Endothelial cell of umbilical vein (primary cell): ENCODE results near the gene MFRP. TPM values are rescaled to one million over a fixed set of nuclear protein-coding genes. Genes with fewer than 3 reads are reported as not detected.

Source experiments
- BruUV-seq: library from RNA; stranded (reverse); fragments of 400-500 nt; replicated peaks from 2 replicates; lab custom pipeline; 2021; lab: Mats Ljungman, UMichigan
- CTCF ChIA-PET: fragments of 300-600, 350-600 bp; sonication (Branson Sonifier 250); formaldehyde crosslinking; loops from one replicate; lab custom pipeline; 2021; ENCODE audit warnings: antibody characterized with exemption, inconsistent platforms; lab: Charles Lee
- POLR2A ChIA-PET: fragments of 300-600, 350-600 bp; sonication (Branson Sonifier 250); formaldehyde crosslinking; loops from one replicate; lab custom pipeline; 2021; ENCODE audit warnings: antibody characterized with exemption, inconsistent platforms; lab: Charles Lee
- DNase-seq: peaks from one replicate; pipeline ENCODE4 v3.0.0-alpha.2; 2011; ENCODE audit warnings: low read depth, low spot score
- FAIRE-seq: peaks from 2 replicates; lab custom pipeline; 2011; peaks lifted over from hg19 to GRCh38; lab: Jason Lieb, UNC
- H2AFZ ChIP-seq: 2 replicates; pipeline ENCODE4 v1.6.0; 2012; ENCODE audit warnings: low read depth, low read length, control low read depth, inconsistent platforms
- H3K27ac ChIP-seq: 2 replicates; pipeline ENCODE4 v1.5.1; 2011; ENCODE audit warnings: low read depth, mild to moderate bottlenecking, control low read depth, low read length, moderate library complexity; ENCODE audit not compliant: insufficient read depth
- H3K27me3 ChIP-seq, 2 experiments: 2 replicates each; pipeline versions ENCODE4 v1.6.0 to v1.6.1; 2011; ENCODE audit warnings: low read length in 2 of 2, mixed read lengths in 1 of 2; ENCODE audit not compliant: control insufficient read depth in 2 of 2, insufficient read depth in 2 of 2
- H3K36me3 ChIP-seq, 2 experiments: 2 replicates in 1 of 2; 3 replicates in 1 of 2; pipeline ENCODE4 v1.5.1; 2011; ENCODE audit warnings: low read length in 2 of 2, mild to moderate bottlenecking in 1 of 2, moderate library complexity in 1 of 2; ENCODE audit not compliant: control insufficient read depth in 2 of 2, insufficient read depth in 2 of 2; ENCODE audit errors: extremely low read depth in 1 of 2
- H3K4me1 ChIP-seq: 3 replicates; pipeline ENCODE4 v1.5.1; 2011; ENCODE audit warnings: mild to moderate bottlenecking, low read length; ENCODE audit not compliant: control insufficient read depth, insufficient read depth; ENCODE audit errors: extremely low read depth
- H3K4me2 ChIP-seq: 2 replicates; pipeline ENCODE4 v1.6.1; 2011; ENCODE audit warnings: low read length, control low read depth, mixed read lengths; ENCODE audit not compliant: insufficient read depth
- H3K4me3 ChIP-seq, 3 experiments: fragments of 200-600 bp in 1 of 3; sonication (generic), shearing (Covaris generic) in 1 of 3; replicated peaks in 1 of 3; 2 replicates each; pipeline ENCODE4 v1.5.1; 2011 to 2016; ENCODE audit warnings: control low read depth in 3 of 3, low read length in 3 of 3, mild to moderate bottlenecking in 2 of 3, inconsistent platforms in 1 of 3, low read depth in 1 of 3, moderate library complexity in 1 of 3; ENCODE audit not compliant: insufficient read depth in 1 of 3
- H3K79me2 ChIP-seq: 2 replicates; pipeline ENCODE4 v1.6.0; 2012; ENCODE audit warnings: low read length, inconsistent platforms; ENCODE audit not compliant: control insufficient read depth, insufficient read depth
- H3K9ac ChIP-seq: replicated peaks from 2 replicates; pipeline ENCODE3; 2011; ENCODE audit warnings: low read length, control low read depth; ENCODE audit not compliant: insufficient read depth; ENCODE audit errors: extremely low read depth
- H3K9me1 ChIP-seq: replicated peaks from 3 replicates; pipeline ENCODE4 v1.6.0; 2011; ENCODE audit warnings: mild to moderate bottlenecking, low read length; ENCODE audit not compliant: control insufficient read depth, insufficient read depth; ENCODE audit errors: extremely low read depth
- H3K9me3 ChIP-seq: replicated peaks from 2 replicates; pipeline ENCODE4 v1.5.1; 2012; ENCODE audit warnings: low read length, inconsistent platforms; ENCODE audit not compliant: control insufficient read depth, insufficient read depth
- H4K20me1 ChIP-seq: replicated peaks from 2 replicates; pipeline ENCODE3; 2011; ENCODE audit warnings: mild to moderate bottlenecking, low read length; ENCODE audit not compliant: control insufficient read depth, insufficient read depth; ENCODE audit errors: extremely low read depth
- EZH2 ChIP-seq: IDR thresholded peaks from 2 replicates; pipeline ENCODE4 v1.6.1; 2012; ENCODE audit warnings: borderline replicate concordance, low read depth, mild to moderate bottlenecking, moderate library complexity, low read length, inconsistent platforms; ENCODE audit not compliant: severe bottlenecking
- FOS ChIP-seq: IDR thresholded peaks from 2 replicates; pipeline ENCODE4 v1.6.1; 2011; ENCODE audit warnings: mild to moderate bottlenecking, low read length, moderate library complexity, borderline replicate concordance; ENCODE audit not compliant: insufficient read depth
- GATA2 ChIP-seq: IDR thresholded peaks from 2 replicates; pipeline ENCODE4 v1.7.0; 2011; ENCODE audit warnings: low read depth, mild to moderate bottlenecking, moderate library complexity, mixed read lengths, low read length; ENCODE audit not compliant: insufficient read length, insufficient read depth
- JUN ChIP-seq: IDR thresholded peaks from 2 replicates; pipeline ENCODE4 v1.6.1; 2011; ENCODE audit warnings: borderline replicate concordance, low read depth; ENCODE audit not compliant: insufficient read length, insufficient read depth
- MAX ChIP-seq: IDR thresholded peaks from 2 replicates; pipeline ENCODE4 v1.6.1; 2011; ENCODE audit not compliant: insufficient read depth, insufficient read length
- MYC ChIP-seq: IDR thresholded peaks from one replicate; pipeline ENCODE4 v1.6.1; 2011; ENCODE audit warnings: mild to moderate bottlenecking, low read depth, low read length
- POLR2A ChIP-seq: IDR thresholded peaks from 2 replicates; pipeline ENCODE4 v1.6.1; 2012; ENCODE audit warnings: low read depth, mild to moderate bottlenecking, control low read depth, low read length
- POLR2AphosphoS5 ChIP-seq: IDR thresholded peaks from 2 replicates; pipeline ENCODE4 v1.6.1; 2012; ENCODE audit warnings: low read depth, mild to moderate bottlenecking, control low read depth, low read length, moderate library complexity; ENCODE audit not compliant: insufficient read depth
- dilution Hi-C: fragments of 300-500 bp; cut with MboI; formaldehyde crosslinking; loops from one replicate; pipeline ENCODE4 v1.15.0; 2019; ENCODE audit warnings: low sequenced_read_pairs; ENCODE audit not compliant: extremely low pct_ligation_motif_present
- intact Hi-C: fragments of 100-400 bp; cut with micrococcal nuclease; formaldehyde crosslinking; loops from one replicate; pipeline ENCODE4 v1.10.0; 2022
- polyA plus RNA-seq, 4 experiments: library from polyadenylated mRNA; depleted of rRNA in 3 of 4; stranded (reverse) in 3 of 4; unstranded in 1 of 4; fragments of >200 nt; gene quantifications; 2 replicates each; pipeline versions ENCODE4 v1.2.1 to v1.2.3, GENCODE V29; 2011 to 2012; ENCODE audit warnings: missing spikeins in 1 of 4
- total RNA-seq: library from RNA; stranded (reverse); gene quantifications from 2 replicates; pipeline ENCODE4 v1.2.3, GENCODE V29; 2021
- TF ChIP-seq, protein P1 (sequence below), 2 donors: IDR thresholded peaks; 1 replicate in 1 of 2; 2 replicates in 1 of 2; pipeline ENCODE4 v1.5.1; 2011; ENCODE audit warnings: low read length in 2 of 2, mild to moderate bottlenecking in 2 of 2, moderate library complexity in 2 of 2, control low read depth in 1 of 2, inconsistent platforms in 1 of 2, low read depth in 1 of 2; ENCODE audit not compliant: insufficient read depth in 1 of 2; ENCODE audit errors: extremely low read depth in 1 of 2

Gene MFRP
- total and polyA plus RNA-seq, 2 donors (not counting 3 experiments of a cell fraction or from before 2014, with no cell fraction given): 0.08 TPM; not detected in 1

DNA sequence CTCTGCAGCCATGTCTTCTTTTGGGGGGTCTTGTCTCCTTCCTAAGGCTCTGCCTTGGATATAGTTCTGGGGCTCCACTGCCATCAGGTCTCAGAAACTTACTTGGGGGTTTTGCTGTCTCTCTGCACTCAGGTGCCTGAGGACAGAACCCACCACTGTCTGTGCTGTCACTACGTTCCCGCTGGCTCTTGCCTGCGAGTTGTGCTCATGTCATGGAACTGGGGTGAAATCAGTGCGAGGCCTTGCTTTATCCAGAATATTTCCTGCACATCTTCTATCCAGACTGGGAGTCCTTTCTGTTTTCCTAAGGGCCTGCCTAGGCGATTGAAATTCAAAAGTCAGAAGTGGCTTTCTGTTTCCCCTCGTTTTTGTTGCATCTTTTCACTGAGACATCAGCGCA lies 41.6 kb upstream of the MFRP start:
- ChIA-PET POLR2A (no interaction called here), CTCF (no interaction called here)
- Histone ChIP-seq H4K20me1 (no peaks in the 10 kb centered on the region), H3K27me3 (peaks cover 0 to 12% of the 10 kb centered on the region in 2 experiments), H3K4me3 (no peak overlapping the region), H2AFZ (no peak overlapping the region), H3K27ac (no peak overlapping the region), H3K36me3 (no peaks in the 10 kb centered on the region), H3K9ac (no peak overlapping the region), H3K4me1 (no peaks in the 10 kb centered on the region), H3K4me2 (no peak overlapping the region), H3K79me2 (no peaks in the 10 kb centered on the region), H3K9me1 (no peaks in the 10 kb centered on the region), H3K9me3 (no peaks in the 10 kb centered on the region)
- dilution Hi-C loops: no loop called here
- TF ChIP-seq, protein P1, sequence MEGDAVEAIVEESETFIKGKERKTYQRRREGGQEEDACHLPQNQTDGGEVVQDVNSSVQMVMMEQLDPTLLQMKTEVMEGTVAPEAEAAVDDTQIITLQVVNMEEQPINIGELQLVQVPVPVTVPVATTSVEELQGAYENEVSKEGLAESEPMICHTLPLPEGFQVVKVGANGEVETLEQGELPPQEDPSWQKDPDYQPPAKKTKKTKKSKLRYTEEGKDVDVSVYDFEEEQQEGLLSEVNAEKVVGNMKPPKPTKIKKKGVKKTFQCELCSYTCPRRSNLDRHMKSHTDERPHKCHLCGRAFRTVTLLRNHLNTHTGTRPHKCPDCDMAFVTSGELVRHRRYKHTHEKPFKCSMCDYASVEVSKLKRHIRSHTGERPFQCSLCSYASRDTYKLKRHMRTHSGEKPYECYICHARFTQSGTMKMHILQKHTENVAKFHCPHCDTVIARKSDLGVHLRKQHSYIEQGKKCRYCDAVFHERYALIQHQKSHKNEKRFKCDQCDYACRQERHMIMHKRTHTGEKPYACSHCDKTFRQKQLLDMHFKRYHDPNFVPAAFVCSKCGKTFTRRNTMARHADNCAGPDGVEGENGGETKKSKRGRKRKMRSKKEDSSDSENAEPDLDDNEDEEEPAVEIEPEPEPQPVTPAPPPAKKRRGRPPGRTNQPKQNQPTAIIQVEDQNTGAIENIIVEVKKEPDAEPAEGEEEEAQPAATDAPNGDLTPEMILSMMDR (IDR thresholded peaks at IDR 0.05; ENCODE audit: extremely low read depth in 1 of 2, insufficient read depth in 1 of 2, low read depth in 1 of 2, low read length in 2 of 2): no peak
- no peak for TF ChIP-seq FOS
- TF ChIP-seq JUN: no peak
- no peak for TF ChIP-seq MAX
- TF ChIP-seq POLR2A: no peak
- TF ChIP-seq POLR2AphosphoS5: no peak
- no peak for TF ChIP-seq MYC
- no peak for TF ChIP-seq EZH2
- no peak for TF ChIP-seq GATA2
- intact Hi-C loops: no loop called here
- DNase-seq: no peak
- BruUV-seq: no TSS peak
- FAIRE-seq: no peak
